Measurements from ENCODE around the gene PTPRT.

GRCh38 chr20:43185901-43186300 lies 3.8 kb downstream of the PTPRT start:
- TF ChIP-seq EP300 (IDR thresholded peaks at IDR 0.05) = no peak
- TF ChIP-seq POLR2A (IDR thresholded peaks at IDR 0.05) = no peak
